Adipocyte (in vitro differentiated cells): ENCODE data around the gene PPP1CA.

Experiments used
- DNase-seq: peaks from one replicate; pipeline ENCODE4 v3.0.0-alpha.2; 2015; ENCODE audit warnings: low read depth
- H3K27me3 ChIP-seq: replicated peaks from 2 replicates; pipeline ENCODE4 v1.7.0; 2013; ENCODE audit warnings: mild to moderate bottlenecking, low read length, moderate library complexity; ENCODE audit not compliant: control insufficient read depth, insufficient read depth
- H3K36me3 ChIP-seq: 2 replicates; pipeline ENCODE4 v1.7.0; 2013; ENCODE audit warnings: low read length, mild to moderate bottlenecking, moderate library complexity; ENCODE audit not compliant: control insufficient read depth, insufficient read depth, severe bottlenecking
- H3K4me1 ChIP-seq: 2 replicates; pipeline ENCODE4 v1.7.0; 2013; ENCODE audit warnings: mild to moderate bottlenecking, low read length, moderate library complexity; ENCODE audit not compliant: control insufficient read depth, insufficient read depth
- H3K4me3 ChIP-seq: 2 replicates; pipeline ENCODE4 v1.7.0; 2013; ENCODE audit warnings: mild to moderate bottlenecking, low read length, moderate library complexity
- H3K9ac ChIP-seq: 2 replicates; pipeline ENCODE4 v1.7.0; 2013; ENCODE audit warnings: mild to moderate bottlenecking, low read length, moderate library complexity
- H3K9me3 ChIP-seq: 2 replicates; pipeline ENCODE4 v1.7.0; 2013; ENCODE audit warnings: mild to moderate bottlenecking, low read length, moderate library complexity; ENCODE audit not compliant: control insufficient read depth

PPP1CA gene

GRCh38 chr11:67373648-67374570, 27.7 kb downstream of the PPP1CA start:
- no peaks in the 10 kb centered on the region for H3K36me3 ChIP-seq
- peak overlapping the region; percentile 92 for H3K9ac ChIP-seq
- peaks cover 44% of the 10 kb centered on the region for H3K4me1 ChIP-seq
- H3K27me3 ChIP-seq: no peaks in the 10 kb centered on the region
- DNase-seq: peak; percentile 95
- peak overlapping the region; percentile 80 for H3K4me3 ChIP-seq
- H3K9me3 ChIP-seq: no peaks in the 10 kb centered on the region

- H3K27me3 ChIP-seq: no peaks in the 10 kb centered on the region
- H3K4me3 ChIP-seq: peak within 1 kb of the TSS; percentile 80
- peak; percentile 82 for DNase-seq
- H3K9me3 ChIP-seq: no peaks in the 10 kb centered on the region
- H3K9ac ChIP-seq: peak within 1 kb of the TSS; percentile 92
- H3K4me1 ChIP-seq: peaks cover 47% of the 10 kb centered on the region
- no peaks in the 10 kb centered on the region for H3K36me3 ChIP-seq
Observed at GRCh38 chr11:67372993-67373647, 28.5 kb downstream of the PPP1CA start, which contains the start of gene CLCF1. Gene CLCF1 (minus strand): TSS chr11:67373598. CDS start chr11:67373539, 59 bp downstream.

GRCh38 chr11:67372321-67372992, 29.2 kb downstream of the PPP1CA start:
- H3K9me3 ChIP-seq: no peaks in the 10 kb centered on the region
- peaks cover 54% of the 10 kb centered on the region for H3K4me1 ChIP-seq
- no peaks in the 10 kb centered on the region for H3K27me3 ChIP-seq
- no peaks in the 10 kb centered on the region for H3K36me3 ChIP-seq
- DNase-seq: peak; percentile 55
- H3K4me3 ChIP-seq: peak overlapping the region; percentile 80
- H3K9ac ChIP-seq: peak overlapping the region; percentile 92

GRCh38 chr11:67371911-67372320, 29.7 kb downstream of the PPP1CA start:
- Histone ChIP-seq H3K4me1 (peaks cover 59% of the 10 kb centered on the region), H3K36me3 (no peaks in the 10 kb centered on the region), H3K4me3 (peak overlapping the region; percentile 80), H3K9ac (peak overlapping the region; percentile 73), H3K9me3 (no peaks in the 10 kb centered on the region), H3K27me3 (no peaks in the 10 kb centered on the region)
- no peak for DNase-seq

GRCh38 chr11:67371189-67371910, 30.3 kb downstream of the PPP1CA start:
- H3K27me3 ChIP-seq: no peaks in the 10 kb centered on the region
- peak overlapping the region; percentile 73 for H3K9ac ChIP-seq
- H3K9me3 ChIP-seq: no peaks in the 10 kb centered on the region
- peak; percentile 82 for DNase-seq
- peaks cover 65% of the 10 kb centered on the region for H3K4me1 ChIP-seq
- no peaks in the 10 kb centered on the region for H3K36me3 ChIP-seq
- H3K4me3 ChIP-seq: peak overlapping the region; percentile 80

GRCh38 chr11:67370351-67371076, 31.1 kb downstream of the PPP1CA start:
- Histone ChIP-seq H3K4me3 (peak overlapping the region; percentile 80), H3K4me1 (peaks cover 72% of the 10 kb centered on the region), H3K9me3 (no peaks in the 10 kb centered on the region), H3K9ac (peak overlapping the region; percentile 73), H3K36me3 (peaks cover 7% of the 10 kb centered on the region), H3K27me3 (no peaks in the 10 kb centered on the region)
- peak; percentile 43 for DNase-seq

- Histone ChIP-seq H3K27me3 (no peaks in the 10 kb centered on the region), H3K9me3 (no peaks in the 10 kb centered on the region), H3K4me1 (peaks cover 69% of the 10 kb centered on the region), H3K9ac (peak overlapping the region; percentile 26), H3K4me3 (no peak overlapping the region), H3K36me3 (peaks cover 14% of the 10 kb centered on the region)
- peak; percentile 57 for DNase-seq
Observed at GRCh38 chr11:67369801-67370284, 31.8 kb downstream of the PPP1CA start.

- Histone ChIP-seq H3K9ac (peak overlapping the region; percentile 26), H3K4me3 (no peak overlapping the region), H3K4me1 (peaks cover 63% of the 10 kb centered on the region), H3K27me3 (no peaks in the 10 kb centered on the region), H3K36me3 (peaks cover 20% of the 10 kb centered on the region), H3K9me3 (no peaks in the 10 kb centered on the region)
- no peak for DNase-seq
Observed at GRCh38 chr11:67369275-67369674, 32.4 kb downstream of the PPP1CA start.

GRCh38 chr11:67368621-67369020, 33.0 kb downstream of the PPP1CA start:
- H3K4me1 ChIP-seq: peaks cover 61% of the 10 kb centered on the region
- H3K4me3 ChIP-seq: no peak overlapping the region
- H3K9me3 ChIP-seq: no peaks in the 10 kb centered on the region
- peaks cover 23% of the 10 kb centered on the region for H3K36me3 ChIP-seq
- no peak for DNase-seq
- H3K9ac ChIP-seq: no peak overlapping the region
- no peaks in the 10 kb centered on the region for H3K27me3 ChIP-seq

- DNase-seq: no peak
- Histone ChIP-seq H3K9me3 (no peaks in the 10 kb centered on the region), H3K4me3 (no peak overlapping the region), H3K27me3 (no peaks in the 10 kb centered on the region), H3K36me3 (peaks cover 25% of the 10 kb centered on the region), H3K9ac (no peak overlapping the region), H3K4me1 (peaks cover 61% of the 10 kb centered on the region)
Observed at GRCh38 chr11:67367761-67368227, 33.9 kb downstream of the PPP1CA start.
